HepG2 (cell line): Measurements from ENCODE around the gene RAPGEF5. TPM values are rescaled to one million over a fixed set of nuclear protein-coding genes. Genes with fewer than 3 reads are reported as not detected.

Experiments used
- CHD4 ChIP-seq: fragments of 200-600 bp; sonication (generic); IDR thresholded peaks from 2 replicates; pipeline ENCODE4 v1.7.0; 2017; ENCODE audit warnings: mild to moderate bottlenecking, low read length, borderline replicate concordance
- ETV6 ChIP-seq: sonication (generic); formaldehyde crosslinking; conservative IDR thresholded peaks from 2 replicates; pipeline ENCODE4 v1.4.0; 2020; ENCODE audit warnings: missing genetic modification reagents
- JUND ChIP-seq: sonication (generic); formaldehyde crosslinking; IDR thresholded peaks from 2 replicates; pipeline ENCODE4 v1.8.0; 2022; ENCODE audit warnings: mild to moderate bottlenecking, missing genetic modification reagents
- KLF12 ChIP-seq: sonication (generic); formaldehyde crosslinking; IDR thresholded peaks from 2 replicates; pipeline ENCODE4 v1.4.0; 2020; ENCODE audit warnings: missing genetic modification reagents, borderline replicate concordance
- KMT2A ChIP-seq: sonication (generic); formaldehyde crosslinking; IDR thresholded peaks from 2 replicates; pipeline ENCODE4 v1.4.0; 2020; ENCODE audit warnings: missing genetic modification reagents
- MATR3 ChIP-seq: sonication (generic); formaldehyde crosslinking; IDR thresholded peaks from 2 replicates; pipeline ENCODE4 v1.4.0; 2020; ENCODE audit warnings: missing genetic modification reagents
- MIXL1 ChIP-seq: IDR thresholded peaks from 2 replicates; pipeline ENCODE4 v1.6.1; 2016
- MYC ChIP-seq: sonication (generic); formaldehyde crosslinking; IDR thresholded peaks from 2 replicates; pipeline ENCODE4 v1.9.0; 2021; ENCODE audit warnings: missing genetic modification reagents, borderline replicate concordance
- SMARCE1 ChIP-seq: fragments of 450-650 bp; IDR thresholded peaks from 2 replicates; pipeline ENCODE4 v1.6.1; 2017; ENCODE audit warnings: borderline replicate concordance
- SNAPC5 ChIP-seq: sonication (generic); formaldehyde crosslinking; IDR thresholded peaks from 2 replicates; pipeline ENCODE4 v1.8.1; 2023; ENCODE audit warnings: mild to moderate bottlenecking, missing genetic modification reagents, borderline replicate concordance
- SP1 ChIP-seq, 2 experiments: fragments of 450-650 bp in 1 of 2; sonication (generic) in 1 of 2; formaldehyde crosslinking in 1 of 2; IDR thresholded peaks; 2 replicates each; pipeline versions ENCODE4 v1.4.0 to v1.6.1; 2016 to 2020; ENCODE audit warnings: missing genetic modification reagents in 1 of 2
- TBX2 ChIP-seq: sonication (generic); formaldehyde crosslinking; IDR thresholded peaks from 2 replicates; pipeline ENCODE4 v1.5.0; 2020; ENCODE audit warnings: missing genetic modification reagents, mild to moderate bottlenecking, borderline replicate concordance
- TCF12 ChIP-seq, 2 experiments: fragments of 450-650 bp in 1 of 2; sonication (generic) in 1 of 2; formaldehyde crosslinking in 1 of 2; IDR thresholded peaks; 2 replicates each; pipeline versions ENCODE4 v1.6.1 to v1.8.0; 2017 to 2022; ENCODE audit warnings: antibody characterized with exemption in 1 of 2, mild to moderate bottlenecking in 1 of 2, missing genetic modification reagents in 1 of 2, moderate library complexity in 1 of 2
- THAP11 ChIP-seq: IDR thresholded peaks from 2 replicates; pipeline ENCODE4 v1.6.1; 2016; ENCODE audit warnings: missing biosample characterization, missing genetic modification reagents
- ZNF556 ChIP-seq: sonication (generic); formaldehyde crosslinking; IDR thresholded peaks from 2 replicates; pipeline ENCODE4 v1.4.0; 2020; ENCODE audit warnings: mild to moderate bottlenecking, missing genetic modification reagents, borderline replicate concordance
- ZNF563 ChIP-seq: sonication (generic); formaldehyde crosslinking; IDR thresholded peaks from 2 replicates; pipeline ENCODE4 v1.8.0; 2022; ENCODE audit warnings: mild to moderate bottlenecking, moderate library complexity, missing genetic modification reagents
- ZNF570 ChIP-seq: sonication (generic); formaldehyde crosslinking; IDR thresholded peaks from 2 replicates; pipeline ENCODE4 v1.4.0; 2020; ENCODE audit warnings: mild to moderate bottlenecking, missing genetic modification reagents, borderline replicate concordance
- ZNF761 ChIP-seq: sonication (generic); formaldehyde crosslinking; conservative IDR thresholded peaks from 2 replicates; pipeline ENCODE4 v1.4.0; 2020; ENCODE audit warnings: mild to moderate bottlenecking, missing genetic modification reagents
- ZNF781 ChIP-seq: sonication (generic); formaldehyde crosslinking; IDR thresholded peaks from 2 replicates; pipeline ENCODE4 v1.5.1; 2020; ENCODE audit warnings: borderline replicate concordance, mild to moderate bottlenecking, missing genetic modification reagents; ENCODE audit errors: not compliant biosample characterization
- ZNF879 ChIP-seq: sonication (generic); formaldehyde crosslinking; IDR thresholded peaks from 2 replicates; pipeline ENCODE4 v1.8.1; 2023; ENCODE audit warnings: missing genetic modification reagents
- polyA plus RNA-seq, 8 experiments: library from polyadenylated mRNA; depleted of rRNA in 3 of 8; stranded (reverse) in 7 of 8; unstranded in 1 of 8; fragments of >200 nt; fragmentation: Illumina TruSeq in 4 of 8; extraction: Trizol in 4 of 8; gene quantifications; 2 replicates each; pipeline versions ENCODE4 v1.2.1 to v1.2.3, GENCODE V29; 2011 to 2016; ENCODE audit warnings: low read depth in 4 of 8, missing spikeins in 1 of 8, mixed read lengths in 1 of 8; ENCODE audit not compliant: insufficient read depth in 1 of 8
- total RNA-seq, 5 experiments: library from RNA; depleted of rRNA; stranded (reverse); fragments of >200 nt; fragmentation: Illumina TruSeq; extraction: Trizol; gene quantifications; 2 replicates each; pipeline ENCODE4 v1.2.3, GENCODE V29; 2016; ENCODE audit warnings: low read depth in 1 of 5
- TF ChIP-seq, protein P1 (sequence below), 2 experiments: sonication (generic) in 1 of 2; formaldehyde crosslinking in 1 of 2; IDR thresholded peaks; 2 replicates each; pipeline versions ENCODE4 v1.6.1 to v1.9.0; 2014 to 2022; ENCODE audit warnings: antibody characterized with exemption in 1 of 2, borderline replicate concordance in 1 of 2, inconsistent platforms in 1 of 2, low read depth in 1 of 2, missing genetic modification reagents in 1 of 2
- TF ChIP-seq, protein P2 (sequence below): IDR thresholded peaks from 2 replicates; pipeline ENCODE4 v1.6.1; 2016; ENCODE audit warnings: mild to moderate bottlenecking

Gene RAPGEF5
- total and polyA plus RNA-seq, 2 of the 13 experiments (the other 11 are each of a cell fraction or from before 2014, with no cell fraction given): 17.1 to 23.4 TPM

- TF ChIP-seq, protein P1, sequence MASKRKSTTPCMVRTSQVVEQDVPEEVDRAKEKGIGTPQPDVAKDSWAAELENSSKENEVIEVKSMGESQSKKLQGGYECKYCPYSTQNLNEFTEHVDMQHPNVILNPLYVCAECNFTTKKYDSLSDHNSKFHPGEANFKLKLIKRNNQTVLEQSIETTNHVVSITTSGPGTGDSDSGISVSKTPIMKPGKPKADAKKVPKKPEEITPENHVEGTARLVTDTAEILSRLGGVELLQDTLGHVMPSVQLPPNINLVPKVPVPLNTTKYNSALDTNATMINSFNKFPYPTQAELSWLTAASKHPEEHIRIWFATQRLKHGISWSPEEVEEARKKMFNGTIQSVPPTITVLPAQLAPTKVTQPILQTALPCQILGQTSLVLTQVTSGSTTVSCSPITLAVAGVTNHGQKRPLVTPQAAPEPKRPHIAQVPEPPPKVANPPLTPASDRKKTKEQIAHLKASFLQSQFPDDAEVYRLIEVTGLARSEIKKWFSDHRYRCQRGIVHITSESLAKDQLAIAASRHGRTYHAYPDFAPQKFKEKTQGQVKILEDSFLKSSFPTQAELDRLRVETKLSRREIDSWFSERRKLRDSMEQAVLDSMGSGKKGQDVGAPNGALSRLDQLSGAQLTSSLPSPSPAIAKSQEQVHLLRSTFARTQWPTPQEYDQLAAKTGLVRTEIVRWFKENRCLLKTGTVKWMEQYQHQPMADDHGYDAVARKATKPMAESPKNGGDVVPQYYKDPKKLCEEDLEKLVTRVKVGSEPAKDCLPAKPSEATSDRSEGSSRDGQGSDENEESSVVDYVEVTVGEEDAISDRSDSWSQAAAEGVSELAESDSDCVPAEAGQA (IDR thresholded peaks at IDR 0.05; ENCODE audit: low read depth): no peak
- TF ChIP-seq, protein P1 (CRISPR knock-in tag; IDR thresholded peaks at IDR 0.05; ENCODE audit: borderline replicate concordance): no peak
- TF ChIP-seq KMT2A: peak; percentile 62; the same call in 1 of the 2 replicates
- TF ChIP-seq SP1 (IDR thresholded peaks at IDR 0.05): no peak
- TF ChIP-seq SP1 (CRISPR knock-in tag; IDR thresholded peaks at IDR 0.05): no peak
- no peak for TF ChIP-seq MYC (CRISPR knock-in tag)
- no peak for TF ChIP-seq SNAPC5 (CRISPR knock-in tag)
- TF ChIP-seq ZNF761 (CRISPR knock-in tag): no peak
- TF ChIP-seq JUND (CRISPR knock-in tag): no peak
- TF ChIP-seq MIXL1 (CRISPR knock-in tag): peak; percentile 69; the same call in 1 of the 2 replicates
- no peak for TF ChIP-seq ZNF879
- TF ChIP-seq MATR3 (CRISPR knock-in tag): no peak
- no peak for TF ChIP-seq ZNF563 (CRISPR knock-in tag)
- TF ChIP-seq ZNF570 (CRISPR knock-in tag): no peak
- 0 out of 2 replicates have a peak, but pooled peaks have one; percentile 23 for TF ChIP-seq THAP11 (CRISPR knock-in tag)
- no peak for TF ChIP-seq TCF12 (IDR thresholded peaks at IDR 0.05)
- no peak for TF ChIP-seq TCF12 (CRISPR knock-in tag; IDR thresholded peaks at IDR 0.05)
- TF ChIP-seq ZNF556: no peak
- no peak for TF ChIP-seq ETV6 (CRISPR knock-in tag)
- no peak; the same call in 1 of the 2 replicates for TF ChIP-seq TBX2
- no peak for TF ChIP-seq SMARCE1
- TF ChIP-seq ZNF781 (CRISPR knock-in tag): no peak
- TF ChIP-seq CHD4: no peak
- TF ChIP-seq, protein P2, sequence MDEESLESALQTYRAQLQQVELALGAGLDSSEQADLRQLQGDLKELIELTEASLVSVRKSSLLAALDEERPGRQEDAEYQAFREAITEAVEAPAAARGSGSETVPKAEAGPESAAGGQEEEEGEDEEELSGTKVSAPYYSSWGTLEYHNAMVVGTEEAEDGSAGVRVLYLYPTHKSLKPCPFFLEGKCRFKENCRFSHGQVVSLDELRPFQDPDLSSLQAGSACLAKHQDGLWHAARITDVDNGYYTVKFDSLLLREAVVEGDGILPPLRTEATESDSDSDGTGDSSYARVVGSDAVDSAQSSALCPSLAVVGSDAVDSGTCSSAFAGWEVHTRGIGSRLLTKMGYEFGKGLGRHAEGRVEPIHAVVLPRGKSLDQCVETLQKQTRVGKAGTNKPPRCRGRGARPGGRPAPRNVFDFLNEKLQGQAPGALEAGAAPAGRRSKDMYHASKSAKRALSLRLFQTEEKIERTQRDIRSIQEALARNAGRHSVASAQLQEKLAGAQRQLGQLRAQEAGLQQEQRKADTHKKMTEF (CRISPR knock-in tag): no peak
- TF ChIP-seq KLF12: no peak
Observed at GRCh38 chr7:22378199-22378980, 21.4 kb upstream of the RAPGEF5 start (continued).
